GM21367 (cell line): ENCODE results near the gene SYNGR3.
"Not testable (repeated sequence)": the region's sequence is repeated elsewhere in the genome, so short reads cannot be mapped to it uniquely, and the experiment has no call there.

Experiments
- ATAC-seq: cut with Tn5 transposase; IDR thresholded peaks from one replicate; pipeline ENCODE4 v1.9.1; 2021; ENCODE audit not compliant: unreplicated experiment

The SYNGR3 gene

DNA sequence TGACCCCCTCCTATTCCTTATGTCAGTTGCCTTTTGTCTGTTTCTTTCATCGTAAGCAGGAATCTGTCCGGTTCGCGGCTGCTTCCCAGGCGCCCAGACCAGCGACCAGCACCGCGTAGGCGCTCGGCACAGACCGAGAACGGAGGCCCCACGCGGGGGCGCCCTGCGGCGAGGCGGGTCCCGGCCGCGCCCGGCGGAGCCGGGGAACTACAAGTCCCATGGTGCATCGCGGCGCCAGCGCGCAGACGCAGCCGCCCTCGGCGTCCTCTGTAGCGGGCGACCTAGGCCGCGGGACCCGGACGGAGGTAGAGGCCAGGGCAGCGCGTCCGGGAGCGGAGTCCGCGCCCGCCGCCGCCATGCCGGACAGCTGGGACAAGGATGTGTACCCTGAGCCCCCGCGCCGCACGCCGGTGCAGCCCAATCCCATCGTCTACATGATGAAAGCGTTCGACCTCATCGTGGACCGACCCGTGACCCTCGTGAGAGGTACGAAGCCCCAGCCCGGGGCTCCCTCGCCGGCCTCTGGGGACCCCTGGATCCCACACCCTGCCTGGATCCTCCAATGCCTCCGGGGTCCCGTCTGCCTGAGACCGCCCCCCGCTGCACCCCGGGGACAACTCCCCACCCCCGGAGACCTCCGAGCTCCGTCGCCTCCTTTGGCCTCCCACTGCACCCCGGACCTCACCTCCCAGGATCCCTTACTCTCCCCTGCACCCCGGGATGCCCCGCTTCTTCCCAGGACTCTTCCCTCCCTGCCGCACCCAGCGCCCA is 30.3 kb upstream of the SYNGR3 start, which contains the start of gene NDUFB10:
TSS of gene NDUFB10 (plus strand) at position 270 of the 771 bp plus-strand sequence. CDS start at position 357, 87 bp downstream.
- peak; percentile 52 for ATAC-seq

DNA sequence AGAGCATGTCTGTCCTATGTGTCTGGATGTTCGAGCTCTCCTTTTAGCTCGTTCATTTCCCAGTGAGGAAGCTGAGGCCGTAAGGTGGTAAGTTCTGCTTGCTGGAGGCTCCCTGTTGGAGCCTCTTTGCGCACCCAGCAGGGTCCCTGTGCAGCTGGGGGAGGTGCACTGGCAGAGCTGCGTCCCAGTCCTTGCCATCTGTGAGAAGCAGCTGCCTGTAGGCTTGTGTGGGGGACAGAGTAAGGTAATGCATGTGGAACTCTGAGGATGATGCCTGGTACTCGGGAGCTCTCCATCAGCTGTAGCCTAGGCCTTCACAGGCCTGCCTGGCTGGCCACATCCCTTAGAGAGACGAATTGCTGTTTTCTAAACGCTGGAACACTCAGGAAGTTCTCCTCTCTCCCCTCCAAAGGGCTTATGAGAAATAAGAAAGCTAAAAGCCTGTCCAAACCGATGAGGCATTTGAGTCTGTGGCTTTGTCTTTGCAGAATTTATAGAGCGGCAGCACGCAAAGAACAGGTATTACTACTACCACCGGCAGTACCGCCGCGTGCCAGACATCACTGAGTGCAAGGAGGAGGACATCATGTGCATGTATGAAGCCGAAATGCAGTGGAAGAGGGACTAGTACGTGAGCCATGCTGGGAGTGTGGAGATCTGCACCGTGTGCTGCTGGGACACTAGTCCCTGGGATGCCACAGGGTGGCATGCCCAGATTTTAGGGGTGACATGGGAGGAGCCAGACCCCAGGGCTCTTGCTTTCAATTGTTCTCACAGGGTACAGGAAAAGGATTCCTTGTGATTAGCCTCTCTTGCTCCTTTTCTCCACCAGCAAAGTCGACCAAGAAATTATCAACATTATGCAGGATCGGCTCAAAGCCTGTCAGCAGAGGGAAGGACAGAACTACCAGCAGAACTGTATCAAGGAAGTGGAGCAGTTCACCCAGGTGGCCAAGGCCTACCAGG is 28.8 kb upstream of the SYNGR3 start:
- no peak for ATAC-seq

DNA sequence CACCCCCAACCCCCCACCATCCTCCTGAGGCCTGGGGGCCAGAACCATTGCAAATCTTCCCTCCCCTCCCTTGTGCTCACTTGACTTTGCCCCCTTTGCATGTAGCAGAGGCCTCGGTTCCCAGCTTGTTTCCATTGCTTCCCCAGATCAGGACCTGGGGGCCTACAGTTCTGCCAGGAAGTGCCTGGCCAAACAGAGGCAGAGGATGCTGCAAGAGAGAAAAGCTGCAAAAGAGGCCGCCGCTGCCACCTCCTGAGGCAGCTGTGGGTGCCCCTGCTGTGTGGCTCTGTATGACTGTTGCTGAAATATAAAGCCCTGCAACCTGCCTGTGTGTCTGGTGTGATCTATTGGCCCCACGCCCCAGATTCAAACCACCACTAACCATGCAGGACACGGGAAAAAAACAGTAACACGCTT is 28.1 kb upstream of the SYNGR3 start:
- no peak for ATAC-seq

DNA sequence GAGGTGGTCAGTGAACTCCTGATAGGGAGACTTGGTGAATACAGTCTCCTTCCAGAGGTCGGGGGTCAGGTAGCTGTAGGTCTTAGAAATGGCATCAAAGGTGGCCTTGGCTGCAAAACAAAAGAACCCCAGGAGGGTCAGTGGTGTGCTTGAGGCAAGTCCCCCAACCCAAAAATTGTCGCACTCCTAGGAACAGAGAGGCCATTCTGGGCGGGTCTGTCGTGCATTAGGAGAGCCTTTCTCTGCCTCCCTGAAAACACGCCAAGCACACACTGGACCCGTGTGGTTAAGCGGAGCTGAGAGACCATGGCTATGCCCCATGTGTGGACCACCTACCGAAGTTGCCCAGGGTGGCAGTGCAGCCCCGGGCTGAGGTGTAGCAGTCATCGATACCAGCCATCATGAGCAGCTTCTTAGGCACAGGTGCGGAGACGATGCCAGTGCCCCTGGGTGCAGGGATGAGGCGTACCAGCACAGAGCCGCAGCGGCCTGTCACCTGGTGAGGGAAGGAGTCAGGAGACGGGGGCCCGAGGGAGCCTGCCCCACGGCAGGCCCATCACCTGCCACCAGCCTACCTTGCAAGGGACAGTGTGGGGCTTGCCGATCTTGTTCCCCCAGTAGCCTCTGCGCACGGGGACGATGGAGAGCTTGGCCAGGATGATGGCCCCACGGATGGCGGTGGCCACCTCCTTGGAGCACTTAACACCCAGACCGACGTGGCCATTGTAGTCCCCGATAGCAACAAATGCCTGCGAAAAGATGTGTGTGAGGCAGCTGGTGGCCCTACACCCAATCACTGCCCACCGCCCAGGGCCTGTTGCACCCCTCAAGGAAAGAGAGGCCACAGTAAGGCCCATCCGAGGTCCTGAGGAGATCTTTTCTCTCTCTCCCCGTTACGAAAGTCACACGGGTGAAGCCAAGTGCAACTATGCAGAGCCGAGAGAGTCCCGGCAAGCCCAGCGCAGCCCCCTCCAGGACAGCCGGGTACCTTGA is 27.3 kb upstream of the SYNGR3 start:
- ATAC-seq: not testable (repeated sequence)

DNA sequence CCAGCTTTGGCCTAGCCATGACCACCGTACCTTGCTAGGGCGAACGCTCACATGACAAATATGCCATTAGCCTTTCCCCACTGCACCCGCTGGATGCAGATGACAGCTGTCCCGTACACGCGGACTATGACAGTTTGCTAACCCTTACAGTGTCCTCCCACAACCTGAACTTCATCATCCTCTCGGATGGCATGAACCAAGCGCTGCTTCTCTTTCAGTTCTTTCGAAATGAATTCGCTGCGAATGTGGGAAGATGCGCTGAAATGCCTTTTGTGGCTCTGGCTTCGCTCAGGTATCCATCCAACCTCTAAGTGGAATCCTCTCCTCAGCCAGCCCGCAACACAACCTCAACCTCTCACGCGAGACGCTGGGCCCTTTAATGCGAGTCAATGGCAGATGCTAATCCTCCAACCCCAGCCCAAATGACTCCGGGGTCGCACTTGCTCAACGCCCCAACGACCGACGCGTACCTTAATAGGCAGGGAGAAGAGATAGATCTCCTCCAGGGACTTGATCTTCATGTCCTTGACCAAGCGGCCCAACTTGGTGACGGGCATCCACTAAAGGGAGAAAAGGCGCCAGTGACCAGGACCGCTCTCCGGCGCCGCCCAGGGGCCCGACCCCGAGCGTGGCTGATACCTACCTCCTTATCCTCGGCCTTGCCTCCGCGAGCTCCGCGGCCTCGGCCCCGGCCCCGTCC is 25.8 kb upstream of the SYNGR3 start:
- no peak for ATAC-seq

DNA sequence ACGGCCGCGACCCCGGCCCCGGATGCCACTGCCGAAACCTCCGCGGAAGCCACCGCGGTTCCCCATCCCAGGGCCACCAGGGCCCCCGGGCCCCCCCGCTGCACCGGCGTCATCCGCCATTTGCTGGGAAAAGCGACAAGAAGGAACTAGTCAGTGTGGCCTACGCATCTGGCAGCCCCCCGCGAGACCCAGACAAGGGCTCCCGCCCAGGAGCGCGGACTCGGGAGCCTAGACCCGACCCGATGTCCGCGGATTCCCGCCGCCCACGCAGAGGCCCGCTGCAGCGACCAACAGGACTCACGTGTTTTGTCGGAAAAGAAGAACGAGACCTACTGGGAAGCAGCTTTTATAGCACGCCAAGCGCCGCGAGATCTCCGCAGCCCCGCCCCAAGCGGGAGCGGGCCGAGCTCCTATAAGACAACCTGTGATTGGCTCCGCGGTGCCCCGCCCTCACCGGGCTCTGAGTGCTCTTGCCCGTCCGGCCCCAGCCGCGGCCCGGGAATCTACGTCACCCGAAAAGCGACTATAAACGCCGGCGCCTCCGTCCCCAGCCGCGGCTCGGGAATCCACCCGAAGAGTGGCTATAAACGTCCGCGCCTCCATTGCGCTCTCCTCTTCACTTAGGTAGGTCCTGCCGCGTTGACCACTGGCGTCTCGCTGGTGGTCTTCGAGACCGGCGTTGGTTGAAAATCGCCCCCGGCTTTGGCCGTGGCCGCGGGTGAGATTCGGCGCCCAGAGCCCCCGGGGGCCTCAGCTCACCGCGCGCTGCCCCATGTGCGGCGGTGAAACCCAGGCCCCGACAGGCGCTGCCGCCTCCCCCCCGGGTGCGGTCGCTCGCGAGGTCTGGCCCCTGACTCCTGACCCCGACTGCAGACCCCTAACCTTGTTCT is 25.0 kb upstream of the SYNGR3 start, which contains the start of gene RPS2:
TSS of gene RPS2 (minus strand) at position 321 of the 890 bp plus-strand sequence. CDS start at position 120, 201 bp downstream.
- ATAC-seq: peak; percentile 61

DNA sequence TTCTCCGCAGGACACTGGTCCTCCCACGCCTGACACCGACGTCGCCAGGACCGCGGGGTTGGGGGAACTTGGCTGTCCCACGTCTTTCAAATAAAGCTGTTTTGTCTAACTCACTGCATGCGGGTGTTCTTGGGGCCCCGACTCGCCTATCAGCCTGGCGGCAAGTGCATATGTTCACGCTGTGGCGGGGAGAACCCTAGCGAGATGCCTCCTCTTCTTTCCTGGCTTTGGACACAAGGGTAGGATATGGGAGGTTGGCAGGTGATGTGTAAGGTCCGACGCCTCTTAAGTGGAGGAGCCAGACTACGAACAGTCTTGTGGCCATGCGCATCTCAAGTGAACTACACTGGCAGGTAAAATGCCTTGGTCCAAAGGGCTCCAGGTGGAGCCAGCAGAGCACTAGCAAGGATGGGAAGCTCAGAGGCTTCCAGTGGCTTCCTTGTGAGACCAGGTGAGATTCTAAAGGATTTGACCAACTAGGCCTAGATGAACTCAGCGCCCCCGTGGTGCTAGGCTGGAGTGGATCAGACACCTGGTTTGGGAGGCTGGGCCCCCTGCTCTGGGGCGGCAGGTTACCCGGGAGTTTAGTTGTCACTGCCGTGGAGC is 24.3 kb upstream of the SYNGR3 start:
- no peak for ATAC-seq

DNA sequence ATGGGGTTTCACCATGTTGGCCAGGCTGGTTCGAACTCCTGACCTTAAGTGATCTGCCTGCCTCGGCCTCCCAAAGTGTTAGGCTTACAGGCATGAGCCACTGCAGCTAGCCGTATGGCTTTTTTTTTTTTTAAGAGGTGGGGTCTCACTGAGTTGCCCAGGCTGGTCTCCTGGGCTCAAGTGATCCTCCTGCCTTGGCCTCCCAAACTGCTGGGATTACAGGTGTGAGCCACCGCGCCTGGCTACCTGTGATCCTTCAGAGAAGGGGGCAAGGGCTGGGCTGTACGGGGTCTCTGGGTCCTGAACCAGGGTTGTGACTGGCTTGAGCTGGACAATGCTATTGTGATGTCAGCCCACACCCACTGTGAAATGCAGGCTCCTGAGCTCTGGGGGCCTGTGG is 23.3 kb upstream of the SYNGR3 start, which contains the start of gene RNF151:
TSS of gene RNF151 (plus strand) at position 397 of the 400 bp plus-strand sequence. CDS start 26 bp downstream, outside the sequence.
- no peak for ATAC-seq

DNA sequence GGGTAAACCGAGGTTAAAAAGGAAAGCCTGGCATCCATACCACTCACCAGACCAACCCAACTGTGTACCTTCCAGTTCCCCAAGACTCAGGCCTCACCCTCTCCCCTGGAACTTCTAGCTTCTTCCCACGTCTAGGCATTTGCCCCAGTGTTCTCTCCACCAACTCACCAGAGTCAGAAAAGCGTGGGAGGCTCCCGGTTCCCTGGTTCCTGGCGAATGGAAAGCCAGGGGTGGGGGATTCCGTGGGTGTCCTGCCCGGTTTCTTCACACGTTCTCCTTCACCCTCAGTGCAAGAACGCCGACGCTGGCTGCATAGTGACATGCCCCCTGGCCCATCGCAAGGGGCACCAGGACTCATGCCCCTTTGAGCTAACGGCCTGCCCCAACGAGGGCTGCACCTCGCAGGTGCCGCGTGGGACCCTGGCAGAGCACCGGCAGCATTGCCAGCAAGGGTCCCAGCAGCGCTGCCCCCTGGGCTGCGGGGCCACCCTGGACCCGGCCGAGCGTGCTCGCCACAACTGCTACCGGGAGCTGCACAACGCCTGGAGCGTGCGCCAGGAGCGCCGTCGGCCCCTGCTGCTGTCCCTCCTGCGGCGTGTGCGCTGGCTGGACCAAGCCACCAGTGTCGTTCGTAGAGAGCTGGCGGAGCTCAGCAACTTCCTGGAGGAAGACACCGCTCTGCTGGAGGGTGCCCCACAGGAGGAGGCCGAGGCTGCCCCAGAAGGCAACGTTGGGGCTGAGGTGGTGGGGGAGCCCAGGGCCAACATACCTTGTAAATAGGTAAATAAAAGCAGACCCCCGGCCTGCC is 21.4 kb upstream of the SYNGR3 start:
- ATAC-seq: no peak

DNA sequence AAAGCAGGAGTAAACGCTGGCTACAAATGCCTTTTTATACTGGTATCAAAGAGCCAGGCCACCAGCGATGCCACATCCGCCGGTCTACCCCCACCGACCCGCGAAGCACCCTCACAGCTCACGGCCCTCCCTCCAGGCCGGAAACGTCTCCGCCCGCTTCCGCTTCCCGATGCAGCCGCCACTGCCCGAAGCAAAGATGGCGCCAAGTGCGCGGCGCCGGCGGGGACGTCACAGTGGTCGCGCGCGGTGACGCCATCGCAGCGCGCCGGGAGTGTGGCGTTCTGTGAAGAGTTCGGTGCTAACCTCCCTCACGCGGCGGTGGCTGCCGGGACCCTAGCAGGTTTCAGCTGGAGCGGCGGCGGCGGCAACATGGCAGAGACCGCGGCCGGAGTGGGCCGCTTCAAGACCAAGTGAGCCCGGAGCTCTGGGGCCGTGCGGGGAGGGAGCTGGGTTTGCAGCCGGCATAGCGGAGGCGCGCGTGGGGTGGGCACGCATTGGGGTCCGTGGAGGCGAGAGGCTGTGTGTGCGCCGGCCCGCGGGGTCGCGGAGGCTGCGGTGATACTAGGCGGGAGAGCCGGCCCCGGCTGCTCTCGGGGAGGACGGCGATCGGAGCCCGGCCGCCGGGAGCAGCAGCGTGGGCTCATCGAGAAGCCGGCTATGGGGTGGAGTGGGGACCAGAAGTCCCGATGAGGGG is 17.8 kb upstream of the SYNGR3 start, which contains the start of gene TBL3:
TSS of gene TBL3 (plus strand) at position 258 of the 694 bp plus-strand sequence. CDS start at position 370, 112 bp downstream.
- peak; percentile 63 for ATAC-seq

DNA sequence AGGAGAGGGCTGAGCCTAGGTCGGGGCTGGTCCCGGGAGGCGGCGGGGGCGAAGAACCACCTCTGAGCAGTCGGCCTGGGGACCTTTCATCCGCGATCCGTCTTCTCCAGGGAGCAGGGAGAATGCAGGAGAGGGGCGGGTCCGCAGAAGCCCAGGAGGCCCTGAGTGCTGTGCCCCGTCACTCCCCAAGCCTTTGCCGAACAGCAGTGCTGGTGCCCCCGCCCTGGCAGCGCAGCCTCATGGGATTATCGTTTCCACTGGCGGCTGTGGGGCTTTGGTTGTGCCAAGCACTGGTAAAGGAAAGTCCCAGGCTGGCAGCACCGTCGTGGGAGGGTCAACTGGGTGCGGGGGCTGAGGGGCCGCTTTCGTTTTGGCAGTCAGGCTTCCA is 17.3 kb upstream of the SYNGR3 start:
- ATAC-seq: no peak

DNA sequence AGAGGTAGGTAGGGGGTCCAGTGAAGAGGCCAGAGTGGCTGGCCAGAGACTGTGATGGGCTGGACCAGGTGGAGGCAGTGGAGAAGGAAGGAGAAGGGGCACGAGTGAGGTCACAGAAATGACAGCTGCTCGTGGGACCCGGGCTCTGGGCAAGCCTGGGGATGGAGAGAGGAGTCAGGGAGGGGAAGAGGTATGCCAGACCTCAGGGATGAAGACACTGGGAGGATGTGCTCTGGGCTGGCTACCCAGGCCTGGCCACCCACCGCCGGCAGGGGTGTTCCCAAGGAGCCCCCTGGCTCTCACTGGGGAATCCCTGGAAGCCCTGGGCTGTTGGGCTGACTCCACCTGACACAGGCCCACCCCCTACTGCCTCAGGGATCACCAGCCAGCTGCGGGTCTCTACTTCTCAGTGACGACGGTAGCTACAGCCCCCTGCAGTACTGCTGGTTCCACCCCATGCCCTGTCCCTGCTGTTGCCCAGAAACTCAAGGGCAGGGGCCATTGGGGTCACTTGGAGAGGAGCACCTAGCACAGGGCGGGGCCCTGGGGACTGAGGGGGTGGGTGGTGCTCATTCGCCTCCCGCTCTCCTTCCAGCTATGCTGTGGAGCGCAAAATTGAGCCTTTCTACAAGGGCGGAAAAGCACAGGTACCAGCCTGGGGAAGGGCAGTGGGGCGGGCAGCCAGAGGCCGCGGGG is 16.2 kb upstream of the SYNGR3 start:
- ATAC-seq: no peak

DNA sequence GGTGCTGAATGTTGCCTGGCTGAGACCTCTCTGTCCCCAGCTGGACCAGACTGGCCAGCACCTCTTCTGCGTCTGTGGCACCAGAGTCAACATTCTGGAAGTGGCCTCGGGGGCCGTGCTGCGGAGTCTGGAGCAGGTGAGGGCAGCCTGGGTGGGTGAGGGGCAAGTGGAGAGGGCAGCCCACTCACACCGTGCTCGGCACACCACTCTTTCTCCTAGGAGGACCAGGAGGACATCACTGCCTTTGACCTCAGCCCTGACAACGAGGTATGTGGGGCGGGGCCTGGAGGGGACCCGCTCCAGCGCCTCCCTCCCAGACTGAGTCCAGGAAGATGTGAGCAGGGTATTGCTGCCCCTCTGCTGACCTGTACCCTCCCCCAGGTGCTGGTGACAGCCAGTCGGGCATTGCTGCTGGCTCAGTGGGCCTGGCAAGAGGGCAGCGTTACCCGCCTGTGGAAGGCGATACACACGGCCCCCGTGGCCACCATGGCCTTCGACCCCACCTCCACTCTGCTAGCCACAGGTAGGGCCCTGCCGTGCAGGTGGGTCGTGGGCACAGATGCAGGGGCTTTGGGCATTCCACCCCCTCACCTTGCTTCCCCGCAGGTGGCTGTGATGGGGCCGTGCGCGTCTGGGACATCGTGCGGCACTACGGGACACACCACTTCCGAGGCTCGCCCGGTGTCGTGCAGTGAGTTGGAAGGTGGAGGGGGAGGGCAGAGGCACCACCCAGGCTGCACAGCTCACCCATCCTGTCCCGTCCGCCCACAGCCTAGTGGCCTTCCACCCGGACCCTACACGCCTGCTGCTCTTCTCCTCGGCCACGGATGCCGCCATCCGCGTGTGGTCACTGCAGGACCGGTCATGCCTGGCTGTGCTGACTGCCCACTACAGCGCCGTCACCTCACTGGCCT is 15.4 kb upstream of the SYNGR3 start:
- ATAC-seq: no peak

DNA sequence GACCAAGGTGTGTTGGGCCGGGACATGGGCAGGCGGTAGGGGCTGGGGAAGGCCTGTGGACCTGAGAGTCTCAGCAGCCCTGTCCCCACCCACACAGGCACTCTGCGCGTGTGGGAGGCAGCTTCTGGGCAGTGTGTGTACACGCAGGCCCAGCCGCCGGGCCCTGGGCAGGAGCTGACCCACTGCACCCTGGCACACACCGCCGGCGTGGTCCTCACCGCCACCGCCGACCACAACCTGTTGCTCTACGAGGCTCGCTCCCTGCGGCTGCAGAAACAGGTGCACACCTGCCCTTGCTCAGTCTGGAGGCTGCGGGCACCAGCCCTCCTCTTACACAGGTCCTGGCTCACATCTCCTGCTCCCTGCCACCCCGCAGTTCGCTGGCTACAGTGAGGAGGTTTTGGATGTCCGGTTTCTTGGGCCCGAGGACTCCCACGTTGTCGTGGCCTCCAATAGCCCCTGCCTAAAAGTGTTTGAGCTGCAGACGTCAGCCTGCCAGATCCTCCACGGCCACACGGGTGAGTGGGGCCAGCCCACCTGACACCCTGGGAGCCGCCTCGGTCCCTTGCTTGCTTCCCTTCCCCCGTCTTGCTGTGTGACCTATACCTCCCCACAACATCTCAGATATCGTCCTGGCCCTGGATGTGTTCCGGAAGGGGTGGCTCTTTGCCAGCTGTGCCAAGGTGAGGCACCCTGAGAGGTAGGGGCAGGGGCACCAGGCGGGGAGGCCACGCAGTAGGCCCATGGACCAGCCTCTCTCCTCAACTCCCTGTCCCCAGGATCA is 14.1 kb upstream of the SYNGR3 start:
- no peak for ATAC-seq

DNA sequence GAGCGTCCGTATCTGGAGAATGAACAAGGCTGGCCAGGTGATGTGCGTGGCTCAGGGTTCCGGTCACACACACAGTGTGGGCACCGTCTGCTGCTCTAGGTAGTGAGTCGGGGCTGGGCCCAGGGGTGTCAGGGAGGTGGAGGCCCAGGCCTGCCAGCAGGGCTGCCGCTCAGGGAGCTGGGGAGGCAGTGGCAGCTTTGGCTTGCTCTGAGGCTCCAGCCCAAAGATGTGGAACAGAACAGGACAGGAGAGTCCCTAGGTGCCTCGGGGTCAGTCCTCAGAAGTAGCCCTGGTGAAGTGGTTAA is 13.6 kb upstream of the SYNGR3 start:
- no peak for ATAC-seq
